HL-60/S4 (cell line): ENCODE data around the gene KRT14.
"Not testable (repeated sequence)": the region's sequence is repeated elsewhere in the genome, so short reads cannot be mapped to it uniquely, and the experiment has no call there.

ENCODE experiments used
- in situ Hi-C: fragments of 300-500 bp; cut with MboI; formaldehyde crosslinking; loops from 2 replicates; pipeline ENCODE4 v1.14.3; 2022; ENCODE audit warnings: low sequenced_read_pairs

The KRT14 gene

GRCh38 chr17:41548844-41549595 is 37.7 kb downstream of the KRT14 start:
- in situ Hi-C loops = no loop called here

GRCh38 chr17:41547921-41548843 is 38.5 kb downstream of the KRT14 start:
- in situ Hi-C loops = no loop called here

GRCh38 chr17:41547378-41547841 is 39.3 kb downstream of the KRT14 start:
- in situ Hi-C loops = no loop called here

GRCh38 chr17:41546819-41547218 is 39.9 kb downstream of the KRT14 start:
- in situ Hi-C loops = no loop called here

- in situ Hi-C loops = no loop called here
These were observed 40.8 kb downstream of the KRT14 start for GRCh38 chr17:41545829-41546410.

GRCh38 chr17:41544935-41545334 is 41.8 kb downstream of the KRT14 start:
- in situ Hi-C loops = no loop called here

GRCh38 chr17:41544491-41544892 is 42.2 kb downstream of the KRT14 start:
- in situ Hi-C loops = no loop called here

- in situ Hi-C loops = not testable (repeated sequence)
These were observed 43.9 kb downstream of the KRT14 start for GRCh38 chr17:41542786-41543185.

GRCh38 chr17:41542357-41542756 is 44.3 kb downstream of the KRT14 start:
- in situ Hi-C loops = no loop called here

- in situ Hi-C loops = no loop called here
These were observed 45.6 kb downstream of the KRT14 start for GRCh38 chr17:41540921-41541625.

- in situ Hi-C loops = no loop called here
These were observed 46.6 kb downstream of the KRT14 start for GRCh38 chr17:41539979-41540701.

- in situ Hi-C loops = no loop called here
These were observed 47.6 kb downstream of the KRT14 start for GRCh38 chr17:41539071-41539492.

- in situ Hi-C loops = no loop called here
These were observed 48.1 kb downstream of the KRT14 start for GRCh38 chr17:41538565-41538991.

- in situ Hi-C loops = no loop called here
These were observed 48.7 kb downstream of the KRT14 start for GRCh38 chr17:41537990-41538389.

GRCh38 chr17:41537614-41537954 is 49.1 kb downstream of the KRT14 start:
- in situ Hi-C loops = no loop called here

- in situ Hi-C loops = no loop called here
These were observed 49.7 kb downstream of the KRT14 start for GRCh38 chr17:41536741-41537613.

GRCh38 chr17:41535764-41536481 is 50.8 kb downstream of the KRT14 start:
- in situ Hi-C loops = no loop called here

- in situ Hi-C loops = no loop called here
These were observed 51.7 kb downstream of the KRT14 start for GRCh38 chr17:41534899-41535546.
